Right cardiac atrium (tissue), 5 donors: ENCODE results near the gene STK32B. TPM values are rescaled to one million over a fixed set of nuclear protein-coding genes. Genes with fewer than 3 reads are reported as not detected.

ENCODE experiments used
- ATAC-seq, 2 donors: fragments of 200-7000 bp; cut with Tn5 transposase; one replicate each; pipeline versions ENCODE4 v1.8.0 to v1.9.1; 2020; ENCODE audit warnings: moderate library complexity in 2 of 2, mild to moderate bottlenecking in 1 of 2
- DNase-seq, 3 donors: peaks; one replicate each; pipeline ENCODE4 v3.0.0-alpha.2; 2020
- H3K27ac ChIP-seq: one replicate; pipeline ENCODE4 v1.5.1; 2013; ENCODE audit warnings: mild to moderate bottlenecking, low read length, control low read depth, moderate library complexity
- H3K27me3 ChIP-seq: one replicate; pipeline ENCODE4 v1.6.1; 2013; ENCODE audit not compliant: control insufficient read depth, insufficient read depth
- H3K4me1 ChIP-seq: one replicate; pipeline ENCODE4 v1.6.1; 2013; ENCODE audit warnings: low read length; ENCODE audit not compliant: control insufficient read depth, insufficient read depth
- H3K4me3 ChIP-seq: one replicate; pipeline ENCODE4 v1.5.1; 2013; ENCODE audit warnings: low read length, control low read depth
- H3K9me3 ChIP-seq: one replicate; pipeline ENCODE4 v1.6.1; 2013; ENCODE audit warnings: low read length; ENCODE audit not compliant: control insufficient read depth
- WGBS: extraction: QIAGEN DNeasy Blood & Tissue Kit; methylation state at CpG from one replicate; pipeline ENCODE4 v1.1.7; 2013; 5-methylcytosine and 5-hydroxymethylcytosine counted together
- intact Hi-C, 4 donors: fragments of 100-400 bp; cut with DNase I; formaldehyde crosslinking; loops; one replicate each; pipeline versions ENCODE4 v1.11.0 to v1.14.0; 2022 to 2023
- polyA plus RNA-seq: library from polyadenylated mRNA; stranded (reverse); fragments of 200-250 nt; gene quantifications from one replicate; pipeline ENCODE4 v1.2.3, GENCODE V29; 2013
- total RNA-seq, 4 donors: library from RNA; stranded (reverse); fragmentation: NEBNext Ultra II Directional; extraction: Animal tissue kit (Norgen Biotek cat#: 25700); gene quantifications; one replicate each; pipeline ENCODE4 v1.2.1, GENCODE V29; 2021
- donor health status: healthy with polysubstance abuse.
- donor health status: DM: no; HTN: yes; CAD: no.
- donor health status: DM: no; HTN: no; CAD: no.
- donor health status: DM: no; HTN: yes; CAD: no; lungs with severe emphysema.
- donor health status: DM: yes; HTN: yes; CAD: no.

The STK32B gene
- total and polyA plus RNA-seq, 5 donors, result 0.02 to 0.56 (median 0.29) TPM

- H3K27ac ChIP-seq, result no peak overlapping the region
- no peaks in the 10 kb centered on the region for H3K27me3 ChIP-seq
- ATAC-seq (no peak), DNase-seq (no peak)
- WGBS, result 53% methylated on average over 2 of the region's 2 CpGs
- H3K4me3 ChIP-seq, result no peak overlapping the region
- no peaks in the 10 kb centered on the region for H3K4me1 ChIP-seq
- intact Hi-C loops, result no loop called here
- no peaks in the 10 kb centered on the region for H3K9me3 ChIP-seq
Measured at GRCh38 chr4:5510504-5510903, 459.2 kb downstream of the STK32B start.

DNA sequence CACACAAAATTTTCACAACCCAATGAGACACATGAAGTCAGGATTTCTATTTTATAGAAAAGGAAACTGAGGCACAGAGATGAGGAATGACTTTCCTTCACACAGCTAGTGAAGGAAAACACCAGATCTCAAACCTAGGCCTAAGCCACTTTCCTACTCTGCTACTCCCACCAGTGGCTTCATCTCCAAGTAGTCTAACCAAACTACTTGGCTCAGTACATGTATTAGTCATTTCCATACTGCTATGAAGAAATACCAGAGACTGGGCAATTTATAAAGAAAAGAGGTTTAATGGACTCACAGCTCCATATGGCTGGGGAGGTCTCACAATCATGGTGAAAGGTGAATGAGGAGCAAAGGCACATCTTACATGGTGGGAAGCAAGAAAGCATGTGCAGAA is 460.5 kb downstream of the STK32B start:
- ATAC-seq (no peak), DNase-seq (no peak)
- Histone ChIP-seq H3K9me3 (no peaks in the 10 kb centered on the region), H3K4me1 (no peaks in the 10 kb centered on the region), H3K27ac (no peak overlapping the region), H3K4me3 (no peak overlapping the region), H3K27me3 (no peaks in the 10 kb centered on the region)
- intact Hi-C loops, result no loop called here

- intact Hi-C loops, result no loop called here
- Histone ChIP-seq H3K4me3 (no peak overlapping the region), H3K27ac (no peak overlapping the region), H3K4me1 (no peaks in the 10 kb centered on the region), H3K27me3 (no peaks in the 10 kb centered on the region), H3K9me3 (no peaks in the 10 kb centered on the region)
- DNase-seq (no peak), ATAC-seq (no peak)
Measured at GRCh38 chr4:5515646-5516045, 464.4 kb downstream of the STK32B start.

DNA sequence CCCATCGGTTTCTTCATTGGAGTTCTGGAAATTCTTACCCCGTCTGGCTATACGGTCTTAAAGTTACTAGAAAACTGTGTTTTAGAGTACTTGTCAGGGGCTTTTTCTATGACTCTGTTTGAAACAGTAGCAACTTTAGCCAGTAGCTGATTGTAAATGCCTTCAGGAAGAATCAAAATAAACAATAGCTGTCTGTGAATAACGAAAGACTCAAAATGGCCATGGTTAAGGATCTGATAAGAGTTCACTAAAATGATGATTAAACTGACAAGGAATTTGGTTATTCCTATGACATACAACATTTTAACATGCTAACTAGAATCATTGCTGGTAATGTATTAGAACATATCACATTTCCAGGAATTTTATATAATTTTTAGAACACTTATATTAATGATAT is 466.1 kb downstream of the STK32B start:
- Histone ChIP-seq H3K4me1 (no peaks in the 10 kb centered on the region), H3K9me3 (no peaks in the 10 kb centered on the region), H3K27ac (no peak overlapping the region), H3K27me3 (no peaks in the 10 kb centered on the region), H3K4me3 (no peak overlapping the region)
- DNase-seq (no peak), ATAC-seq (no peak)
- WGBS, result 72% methylated on average over 4 of the region's 4 CpGs
- intact Hi-C loops, result no loop called here

GRCh38 chr4:5524446-5525299 is 473.4 kb downstream of the STK32B start:
- Histone ChIP-seq H3K27me3 (no peaks in the 10 kb centered on the region), H3K9me3 (no peaks in the 10 kb centered on the region), H3K4me3 (no peak overlapping the region), H3K27ac (no peak overlapping the region), H3K4me1 (peaks cover 7% of the 10 kb centered on the region)
- ATAC-seq, result peak; percentile 76 to 90
- WGBS, result 32% methylated on average over 5 of the region's 5 CpGs
- peak in 1 of 3 donors; percentile 34 for DNase-seq
- intact Hi-C loops, result no loop called here

- 49% methylated on average over 3 of the region's 3 CpGs for WGBS
- H3K27me3 ChIP-seq, result no peaks in the 10 kb centered on the region
- H3K4me1 ChIP-seq, result peaks cover 7% of the 10 kb centered on the region
- H3K4me3 ChIP-seq, result no peak overlapping the region
- H3K27ac ChIP-seq, result no peak overlapping the region
- DNase-seq, result no peak
- no peaks in the 10 kb centered on the region for H3K9me3 ChIP-seq
- ATAC-seq, result peak in 1 of 2 donors; percentile 11
- intact Hi-C loops, result no loop called here
Measured at GRCh38 chr4:5526080-5526846, 475.0 kb downstream of the STK32B start.

DNA sequence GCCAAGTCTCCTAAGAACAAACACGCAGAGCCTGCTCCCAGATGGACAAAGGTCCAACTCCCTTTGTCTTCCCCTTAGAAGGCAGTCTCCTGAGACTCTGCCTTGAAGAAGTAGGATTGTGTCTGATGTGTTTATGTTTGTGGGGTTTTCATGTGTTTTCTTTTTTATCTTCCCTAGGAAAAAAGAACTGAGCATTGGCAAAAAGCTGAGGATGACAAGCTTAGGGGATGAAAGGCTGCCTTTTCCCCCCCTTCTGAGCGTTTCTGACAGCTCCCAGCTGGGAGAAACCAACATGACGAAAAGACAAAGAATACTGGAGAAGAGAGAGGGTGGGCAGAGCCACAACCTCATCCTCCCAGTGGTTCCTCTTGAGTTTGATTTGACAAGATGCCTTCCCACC is 475.9 kb downstream of the STK32B start:
- Histone ChIP-seq H3K4me1 (peaks cover 7% of the 10 kb centered on the region), H3K9me3 (no peaks in the 10 kb centered on the region), H3K27me3 (no peaks in the 10 kb centered on the region), H3K27ac (no peak overlapping the region), H3K4me3 (no peak overlapping the region)
- no peak for DNase-seq
- ATAC-seq, result no peak
- intact Hi-C loops, result no loop called here
- WGBS, result 36% methylated on average over 3 of the region's 3 CpGs

DNA sequence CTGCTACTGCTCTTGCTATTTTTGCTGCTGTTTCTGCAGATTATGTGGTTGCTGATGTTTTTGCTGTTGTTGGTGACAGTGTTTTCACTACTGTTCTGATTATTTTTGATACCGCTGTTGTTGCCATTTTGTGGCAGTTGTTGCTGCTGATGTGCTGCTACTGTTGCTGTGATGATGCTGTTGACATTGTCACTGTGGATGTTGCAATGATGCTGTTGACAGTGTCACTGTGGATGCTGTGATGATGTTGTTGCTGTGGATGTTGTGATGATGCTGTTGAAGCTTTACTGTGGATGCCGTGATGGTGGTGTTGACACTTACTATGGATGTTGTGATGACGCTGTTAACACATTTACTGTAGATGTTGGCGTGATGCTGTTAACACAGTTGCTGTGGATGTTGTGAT is 476.8 kb downstream of the STK32B start:
- no peak for ATAC-seq
- Histone ChIP-seq H3K9me3 (no peaks in the 10 kb centered on the region), H3K27ac (no peak overlapping the region), H3K27me3 (no peaks in the 10 kb centered on the region), H3K4me1 (peaks cover 7% of the 10 kb centered on the region), H3K4me3 (no peak overlapping the region)
- DNase-seq, result no peak
- intact Hi-C loops, result no loop called here
- WGBS, result 92% methylated on average over 4 of the region's 4 CpGs

DNA sequence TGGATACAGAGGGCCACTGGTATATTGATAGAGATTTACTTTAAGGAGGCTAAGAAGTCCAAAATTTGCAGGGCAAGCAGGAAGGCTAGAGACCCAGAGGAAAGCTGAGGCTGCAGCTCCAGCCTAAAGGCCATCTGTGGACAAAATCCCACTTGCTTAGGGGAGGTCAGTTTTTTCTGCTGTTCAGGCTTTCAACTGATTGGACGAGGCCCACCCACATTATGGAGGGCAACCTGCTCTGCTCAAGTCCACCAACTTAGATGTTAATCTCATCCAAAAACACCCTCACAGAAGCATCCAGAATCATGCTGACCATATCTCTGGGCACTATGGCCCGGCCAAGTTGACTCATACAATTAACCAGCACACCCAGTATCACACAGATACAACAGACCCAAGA is 480.8 kb downstream of the STK32B start:
- intact Hi-C loops, result no loop called here
- DNase-seq, result no peak
- peaks cover 2% of the 10 kb centered on the region for H3K9me3 ChIP-seq
- H3K4me1 ChIP-seq, result no peaks in the 10 kb centered on the region
- ATAC-seq, result no peak
- no peak overlapping the region for H3K4me3 ChIP-seq
- no peak overlapping the region for H3K27ac ChIP-seq
- WGBS, result 87% methylated on average over 2 of the region's 2 CpGs
- no peaks in the 10 kb centered on the region for H3K27me3 ChIP-seq

GRCh38 chr4:5539584-5539983 is 488.3 kb downstream of the STK32B start:
- 93% methylated on average over 2 of the region's 2 CpGs for WGBS
- intact Hi-C loops, result no loop called here
- DNase-seq, result no peak
- Histone ChIP-seq H3K27me3 (no peaks in the 10 kb centered on the region), H3K9me3 (peaks cover 2% of the 10 kb centered on the region), H3K4me1 (no peaks in the 10 kb centered on the region), H3K4me3 (no peak overlapping the region), H3K27ac (no peak overlapping the region)
- no peak for ATAC-seq

DNA sequence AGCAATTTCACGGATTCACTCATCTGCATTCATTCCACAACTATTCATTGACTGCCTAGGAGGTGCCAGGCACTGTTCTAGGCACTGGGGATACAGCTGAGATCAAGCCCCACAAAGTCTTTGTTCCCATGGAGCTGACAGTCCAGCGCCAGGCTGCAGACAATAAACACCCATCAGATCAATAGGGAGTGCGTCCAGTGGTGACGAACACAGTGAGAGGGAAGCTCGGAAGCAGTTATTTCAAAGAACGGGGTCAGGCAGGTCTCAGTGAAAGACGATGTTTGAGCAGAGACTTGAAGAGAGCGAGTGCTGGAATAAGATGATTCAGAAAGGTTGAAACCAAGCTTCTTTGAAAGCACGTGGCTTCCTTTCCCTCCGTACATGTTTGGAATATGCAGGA is 489.9 kb downstream of the STK32B start:
- H3K27me3 ChIP-seq, result no peaks in the 10 kb centered on the region
- intact Hi-C loops, result no loop called here
- H3K27ac ChIP-seq, result no peak overlapping the region
- H3K4me3 ChIP-seq, result no peak overlapping the region
- no peak for ATAC-seq
- no peak for DNase-seq
- WGBS, result 88% methylated on average over 10 of the region's 10 CpGs
- no peaks in the 10 kb centered on the region for H3K4me1 ChIP-seq
- H3K9me3 ChIP-seq, result no peaks in the 10 kb centered on the region
